Measurements from ENCODE around the gene LRRC3. TPM values are rescaled to one million over a fixed set of nuclear protein-coding genes. Genes with fewer than 3 reads are reported as not detected.

Gene LRRC3
- total and polyA plus RNA-seq, 2 experiments from 2014 or later = 4.1 to 9.5 TPM

GRCh38 chr21:44494418-44494817, 39.1 kb downstream of the LRRC3 start:
- Histone ChIP-seq H3K27me3 (no peaks in the 10 kb centered on the region), H3K27ac (peak overlapping the region; percentile 83), H3K4me1 (ENCODE audit: low read depth) (peaks cover 45% of the 10 kb centered on the region), H3K9me3 (ENCODE audit: low read depth) (no peaks in the 10 kb centered on the region), H3K36me3 (no peaks in the 10 kb centered on the region), H3K4me3 (no peak overlapping the region)
- no peak for TF ChIP-seq CTCF (IDR thresholded peaks at IDR 0.05; ENCODE audit: low read depth, low read length)
- no peak for DNase-seq (ENCODE audit: low read depth in 1 of 2, low spot score in 1 of 2)

- Histone ChIP-seq H3K9me3 (ENCODE audit: low read depth) (no peaks in the 10 kb centered on the region), H3K4me1 (ENCODE audit: low read depth) (peaks cover 45% of the 10 kb centered on the region), H3K36me3 (no peaks in the 10 kb centered on the region), H3K4me3 (no peak overlapping the region), H3K27ac (peak overlapping the region; percentile 83), H3K27me3 (no peaks in the 10 kb centered on the region)
- no peak for DNase-seq (ENCODE audit: low read depth in 1 of 2, low spot score in 1 of 2)
- no peak for TF ChIP-seq CTCF (IDR thresholded peaks at IDR 0.05; ENCODE audit: low read depth, low read length)
Observed at GRCh38 chr21:44494956-44495355, 39.6 kb downstream of the LRRC3 start.

GRCh38 chr21:44495611-44496563, 40.6 kb downstream of the LRRC3 start:
- no peaks in the 10 kb centered on the region for H3K9me3 ChIP-seq (ENCODE audit: low read depth)
- no peak for TF ChIP-seq CTCF (IDR thresholded peaks at IDR 0.05; ENCODE audit: low read depth, low read length)
- H3K27ac ChIP-seq = peak overlapping the region; percentile 83
- H3K36me3 ChIP-seq = no peaks in the 10 kb centered on the region
- DNase-seq (ENCODE audit: low read depth in 1 of 2, low spot score in 1 of 2) = peak in 1 of 2 donors; percentile 90
- peaks cover 45% of the 10 kb centered on the region for H3K4me1 ChIP-seq (ENCODE audit: low read depth)
- H3K27me3 ChIP-seq = no peaks in the 10 kb centered on the region
- no peak overlapping the region for H3K4me3 ChIP-seq

- no peaks in the 10 kb centered on the region for H3K36me3 ChIP-seq
- H3K27me3 ChIP-seq = no peaks in the 10 kb centered on the region
- H3K4me1 ChIP-seq (ENCODE audit: low read depth) = peaks cover 45% of the 10 kb centered on the region
- peak in 1 of 2 donors; percentile 38 for DNase-seq (ENCODE audit: low read depth in 1 of 2, low spot score in 1 of 2)
- peak overlapping the region; percentile 83 for H3K27ac ChIP-seq
- no peak overlapping the region for H3K4me3 ChIP-seq
- no peak for TF ChIP-seq CTCF (IDR thresholded peaks at IDR 0.05; ENCODE audit: low read depth, low read length)
- H3K9me3 ChIP-seq (ENCODE audit: low read depth) = no peaks in the 10 kb centered on the region
Observed at GRCh38 chr21:44496564-44497550, 41.5 kb downstream of the LRRC3 start.

- DNase-seq (ENCODE audit: low read depth in 1 of 2, low spot score in 1 of 2) = peak in 1 of 2 donors; percentile 37
- no peak for TF ChIP-seq CTCF (IDR thresholded peaks at IDR 0.05; ENCODE audit: low read depth, low read length)
- H3K27ac ChIP-seq = peak overlapping the region; percentile 83
- H3K9me3 ChIP-seq (ENCODE audit: low read depth) = no peaks in the 10 kb centered on the region
- H3K36me3 ChIP-seq = no peaks in the 10 kb centered on the region
- H3K27me3 ChIP-seq = no peaks in the 10 kb centered on the region
- no peak overlapping the region for H3K4me3 ChIP-seq
- peaks cover 45% of the 10 kb centered on the region for H3K4me1 ChIP-seq (ENCODE audit: low read depth)
Observed at GRCh38 chr21:44497703-44498126, 42.4 kb downstream of the LRRC3 start.

Measured in cardiac muscle cell (in vitro differentiated cells and primary cell).